Keratinocyte (primary cell): ENCODE measurements around the gene TMEM127. TPM values are rescaled to one million over a fixed set of nuclear protein-coding genes. Genes with fewer than 3 reads are reported as not detected.

Source experiments
- DNase-seq: peaks from one replicate; pipeline ENCODE4 v3.0.0-alpha.2; 2011; ENCODE audit warnings: low read depth, missing footprints, low spot score
- FAIRE-seq: peaks from 2 replicates; lab custom pipeline; 2011; peaks lifted over from hg19 to GRCh38; lab: Jason Lieb, UNC
- H2AFZ ChIP-seq: 2 replicates; pipeline ENCODE4 v1.6.0; 2012; ENCODE audit warnings: low read length, control low read depth, inconsistent platforms; ENCODE audit not compliant: control insufficient read depth
- H3K27ac ChIP-seq: 2 replicates; pipeline ENCODE4 v1.5.1; 2011; ENCODE audit warnings: low read length; ENCODE audit not compliant: control insufficient read depth, insufficient read depth
- H3K27me3 ChIP-seq: 3 replicates; pipeline ENCODE4 v1.6.0; 2011; ENCODE audit warnings: low read length; ENCODE audit not compliant: control insufficient read depth, insufficient read depth; ENCODE audit errors: extremely low read depth
- H3K36me3 ChIP-seq, 2 experiments: 2 replicates in 1 of 2; 3 replicates in 1 of 2; pipeline ENCODE4 v1.5.1; 2011; ENCODE audit warnings: low read length in 2 of 2, mild to moderate bottlenecking in 1 of 2; ENCODE audit not compliant: control insufficient read depth in 2 of 2, insufficient read depth in 2 of 2; ENCODE audit errors: extremely low read depth in 1 of 2
- H3K4me1 ChIP-seq: 3 replicates; pipeline ENCODE4 v1.5.1; 2011; ENCODE audit warnings: low read length; ENCODE audit not compliant: control insufficient read depth, insufficient read depth; ENCODE audit errors: extremely low read depth
- H3K4me2 ChIP-seq: 3 replicates; pipeline ENCODE4 v1.6.0; 2011; ENCODE audit warnings: low read depth, low read length; ENCODE audit not compliant: control insufficient read depth, insufficient read depth; ENCODE audit errors: extremely low read depth
- H3K4me3 ChIP-seq, 3 experiments: fragments of 200-600 bp in 1 of 3; sonication (generic) in 1 of 3; 2 replicates in 2 of 3; 3 replicates in 1 of 3; pipeline ENCODE4 v1.5.1; 2011 to 2016; ENCODE audit warnings: low read length in 3 of 3, mild to moderate bottlenecking in 3 of 3, control low read depth in 2 of 3, inconsistent platforms in 1 of 3, low read depth in 1 of 3, mixed read lengths in 1 of 3, mixed run types in 1 of 3, moderate library complexity in 1 of 3; ENCODE audit not compliant: control insufficient read depth in 2 of 3, insufficient read depth in 2 of 3; ENCODE audit errors: extremely low read depth in 1 of 3
- H3K79me2 ChIP-seq: 2 replicates; pipeline ENCODE4 v1.6.0; 2012; ENCODE audit warnings: low read length; ENCODE audit not compliant: control insufficient read depth, insufficient read depth
- H3K9ac ChIP-seq: 3 replicates; pipeline ENCODE4 v1.6.0; 2011; ENCODE audit warnings: low read length; ENCODE audit not compliant: control insufficient read depth, insufficient read depth; ENCODE audit errors: extremely low read depth
- H3K9me1 ChIP-seq: 3 replicates; pipeline ENCODE4 v1.6.0; 2011; ENCODE audit warnings: low read length; ENCODE audit not compliant: control insufficient read depth, insufficient read depth; ENCODE audit errors: extremely low read depth
- H3K9me3 ChIP-seq: 2 replicates; pipeline ENCODE4 v1.5.1; 2012; ENCODE audit warnings: low read depth, low read length; ENCODE audit not compliant: control insufficient read depth
- H4K20me1 ChIP-seq: 3 replicates; pipeline ENCODE4 v1.6.0; 2011; ENCODE audit warnings: low read length; ENCODE audit not compliant: control insufficient read depth, insufficient read depth; ENCODE audit errors: extremely low read depth
- CTCF ChIP-seq, 3 experiments: IDR thresholded peaks in 1 of 3; conservative IDR thresholded peaks in 1 of 3; optimal IDR thresholded peaks in 1 of 3; 2 replicates in 2 of 3; 3 replicates in 1 of 3; pipeline versions ENCODE3 to v1.5.1; 2011; ENCODE audit warnings: low read length in 3 of 3, mild to moderate bottlenecking in 3 of 3, moderate library complexity in 2 of 3, control low read depth in 1 of 3, inconsistent platforms in 1 of 3; ENCODE audit not compliant: insufficient read depth in 2 of 3; ENCODE audit errors: extremely low read depth in 1 of 3
- EZH2 ChIP-seq: IDR thresholded peaks from one replicate; pipeline ENCODE4 v1.6.1; 2012; ENCODE audit warnings: inconsistent platforms, mild to moderate bottlenecking, low read length, moderate library complexity
- dilution Hi-C: fragments of 300-500 bp; cut with MboI; formaldehyde crosslinking; loops from one replicate; pipeline ENCODE4 v1.7.0; 2020; ENCODE audit warnings: low sequenced_read_pairs; ENCODE audit not compliant: extremely low pct_ligation_motif_present
- polyA plus RNA-seq, 5 experiments: library from polyadenylated mRNA; depleted of rRNA in 3 of 5; stranded (reverse) in 3 of 5; stranded (forward) in 1 of 5; unstranded in 1 of 5; fragments of >200 nt; gene quantifications; 1 replicate in 1 of 5; 2 replicates in 3 of 5; 3 replicates in 1 of 5; pipeline versions ENCODE4 v1.2.1 to v1.2.3, GENCODE V29; 2011 to 2012; ENCODE audit warnings: missing spikeins in 2 of 5, low read depth in 1 of 5, low replicate concordance in 1 of 5

The TMEM127 gene
- polyA plus RNA-seq, 1 donor (not counting 4 experiments of a cell fraction or from before 2014, with no cell fraction given): 30.8 TPM

- Histone ChIP-seq H3K79me2 (peaks cover 45% of the 10 kb centered on the region), H3K36me3 (peaks cover 26% of the 10 kb centered on the region in 2 experiments), H3K4me3 (peak overlapping the region; percentile 75 to 98 (median 96)), H3K4me2 (peak overlapping the region; percentile 94), H3K9ac (peak overlapping the region; percentile 96), H3K27ac (peak overlapping the region; percentile 94), H3K9me3 (no peaks in the 10 kb centered on the region), H3K9me1 (peaks cover 3% of the 10 kb centered on the region), H2AFZ (no peak overlapping the region), H4K20me1 (no peaks in the 10 kb centered on the region), H3K27me3 (no peaks in the 10 kb centered on the region), H3K4me1 (peaks cover 13% of the 10 kb centered on the region)
- DNase-seq: no peak
- TF ChIP-seq CTCF (optimal IDR thresholded peaks at IDR 0.05 in 1 of 3, IDR thresholded peaks at IDR 0.05 in 1 of 3, conservative IDR thresholded peaks at IDR 0.05 in 1 of 3; ENCODE audit: extremely low read depth in 1 of 3, insufficient read depth in 2 of 3, low read length in 3 of 3): no peak
- TF ChIP-seq EZH2: no peak
- dilution Hi-C loops: no loop called here
- no peak for FAIRE-seq
Measured at GRCh38 chr2:96304606-96305005, 38.8 kb upstream of the TMEM127 start.

- no peak for DNase-seq
- Histone ChIP-seq H3K4me2 (no peak overlapping the region), H3K27ac (no peak overlapping the region), H4K20me1 (no peaks in the 10 kb centered on the region), H3K79me2 (peaks cover 45% of the 10 kb centered on the region), H3K9me1 (peaks cover 3% of the 10 kb centered on the region), H3K9ac (no peak overlapping the region), H3K4me3 (no peak overlapping the region), H3K36me3 (peaks cover 41 to 44% of the 10 kb centered on the region in 2 experiments), H3K27me3 (no peaks in the 10 kb centered on the region), H2AFZ (no peak overlapping the region), H3K4me1 (peaks cover 13% of the 10 kb centered on the region), H3K9me3 (no peaks in the 10 kb centered on the region)
- dilution Hi-C loops: no loop called here
- TF ChIP-seq EZH2: no peak
- no peak for TF ChIP-seq CTCF (optimal IDR thresholded peaks at IDR 0.05 in 1 of 3, IDR thresholded peaks at IDR 0.05 in 1 of 3, conservative IDR thresholded peaks at IDR 0.05 in 1 of 3; ENCODE audit: extremely low read depth in 1 of 3, insufficient read depth in 2 of 3, low read length in 3 of 3)
- no peak for FAIRE-seq
Measured at GRCh38 chr2:96301865-96302264, 36.1 kb upstream of the TMEM127 start.
